GM13977 (cell line): ENCODE results near the gene FXYD5.

Source experiments
- DNase-seq: peaks from one replicate; pipeline ENCODE4 v3.0.0; 2012; ENCODE audit warnings: low spot score
- in situ Hi-C: fragments of 300-500 bp; cut with MboI; formaldehyde crosslinking; loops from one replicate; pipeline ENCODE4 v1.12.0; 2022; ENCODE audit warnings: low sequenced_read_pairs, low pct_unique_long_range_greater_than_20kb, mixed read lengths, inconsistent platforms; ENCODE audit not compliant: unreplicated experiment
- TF ChIP-seq, protein P1 (sequence below): IDR thresholded peaks from 2 replicates; pipeline ENCODE4 v1.5.1; 2012; ENCODE audit warnings: mild to moderate bottlenecking, control low read depth; ENCODE audit not compliant: insufficient read depth; ENCODE audit errors: extremely low read depth, missing control alignments

The FXYD5 gene

GRCh38 chr19:35119578-35120155, 34.9 kb upstream of the FXYD5 start:
- in situ Hi-C loops = no loop called here
- TF ChIP-seq, protein P1, sequence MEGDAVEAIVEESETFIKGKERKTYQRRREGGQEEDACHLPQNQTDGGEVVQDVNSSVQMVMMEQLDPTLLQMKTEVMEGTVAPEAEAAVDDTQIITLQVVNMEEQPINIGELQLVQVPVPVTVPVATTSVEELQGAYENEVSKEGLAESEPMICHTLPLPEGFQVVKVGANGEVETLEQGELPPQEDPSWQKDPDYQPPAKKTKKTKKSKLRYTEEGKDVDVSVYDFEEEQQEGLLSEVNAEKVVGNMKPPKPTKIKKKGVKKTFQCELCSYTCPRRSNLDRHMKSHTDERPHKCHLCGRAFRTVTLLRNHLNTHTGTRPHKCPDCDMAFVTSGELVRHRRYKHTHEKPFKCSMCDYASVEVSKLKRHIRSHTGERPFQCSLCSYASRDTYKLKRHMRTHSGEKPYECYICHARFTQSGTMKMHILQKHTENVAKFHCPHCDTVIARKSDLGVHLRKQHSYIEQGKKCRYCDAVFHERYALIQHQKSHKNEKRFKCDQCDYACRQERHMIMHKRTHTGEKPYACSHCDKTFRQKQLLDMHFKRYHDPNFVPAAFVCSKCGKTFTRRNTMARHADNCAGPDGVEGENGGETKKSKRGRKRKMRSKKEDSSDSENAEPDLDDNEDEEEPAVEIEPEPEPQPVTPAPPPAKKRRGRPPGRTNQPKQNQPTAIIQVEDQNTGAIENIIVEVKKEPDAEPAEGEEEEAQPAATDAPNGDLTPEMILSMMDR = no peak
- no peak for DNase-seq

DNA sequence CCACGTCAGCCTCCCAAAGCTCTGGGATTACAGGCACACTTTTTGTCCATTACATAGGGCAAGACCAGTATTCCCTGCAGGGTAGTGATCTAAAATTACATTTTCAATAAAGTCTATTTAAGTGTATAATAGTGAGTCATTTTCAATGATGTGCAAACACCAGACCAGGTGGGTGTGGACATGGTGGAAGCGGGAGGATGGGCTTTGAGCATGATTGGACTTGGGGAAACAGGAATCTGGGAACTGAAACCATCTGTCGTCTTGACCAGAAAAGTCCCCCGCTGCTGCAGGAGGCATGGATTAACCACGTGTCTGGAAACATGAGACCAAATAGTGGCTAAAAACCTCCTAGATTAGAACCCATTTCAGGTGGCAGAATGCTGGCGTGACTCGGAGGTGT, 34.0 kb upstream of the FXYD5 start:
- DNase-seq = no peak
- in situ Hi-C loops = no loop called here
- TF ChIP-seq, protein P1 = no peak

GRCh38 chr19:35120898-35121297, 33.6 kb upstream of the FXYD5 start:
- TF ChIP-seq, protein P1 = no peak
- in situ Hi-C loops = no loop called here
- no peak for DNase-seq

GRCh38 chr19:35122687-35123551, 31.6 kb upstream of the FXYD5 start:
- DNase-seq = no peak
- TF ChIP-seq, protein P1 = no peak
- in situ Hi-C loops = no loop called here

DNA sequence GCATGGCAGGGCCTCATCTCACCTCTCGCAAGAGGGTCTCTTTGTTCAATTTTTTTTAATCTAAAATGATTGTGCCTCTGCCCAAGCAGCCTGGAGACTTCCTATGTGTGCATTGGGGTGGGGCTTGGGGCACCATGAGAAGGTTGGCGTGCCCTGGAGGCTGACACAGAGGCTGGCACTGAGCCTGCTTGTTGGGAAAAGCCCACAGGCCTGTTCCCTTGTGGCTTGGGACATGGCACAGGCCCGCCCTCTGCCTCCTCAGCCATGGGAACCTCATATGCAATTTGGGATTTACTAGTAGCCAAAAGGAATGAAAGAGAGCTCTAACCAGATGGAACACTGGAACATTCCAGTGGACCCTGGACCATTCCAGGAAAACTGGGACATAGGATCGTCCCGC, 31.0 kb upstream of the FXYD5 start:
- no peak for DNase-seq
- in situ Hi-C loops = no loop called here
- TF ChIP-seq, protein P1 = no peak

DNA sequence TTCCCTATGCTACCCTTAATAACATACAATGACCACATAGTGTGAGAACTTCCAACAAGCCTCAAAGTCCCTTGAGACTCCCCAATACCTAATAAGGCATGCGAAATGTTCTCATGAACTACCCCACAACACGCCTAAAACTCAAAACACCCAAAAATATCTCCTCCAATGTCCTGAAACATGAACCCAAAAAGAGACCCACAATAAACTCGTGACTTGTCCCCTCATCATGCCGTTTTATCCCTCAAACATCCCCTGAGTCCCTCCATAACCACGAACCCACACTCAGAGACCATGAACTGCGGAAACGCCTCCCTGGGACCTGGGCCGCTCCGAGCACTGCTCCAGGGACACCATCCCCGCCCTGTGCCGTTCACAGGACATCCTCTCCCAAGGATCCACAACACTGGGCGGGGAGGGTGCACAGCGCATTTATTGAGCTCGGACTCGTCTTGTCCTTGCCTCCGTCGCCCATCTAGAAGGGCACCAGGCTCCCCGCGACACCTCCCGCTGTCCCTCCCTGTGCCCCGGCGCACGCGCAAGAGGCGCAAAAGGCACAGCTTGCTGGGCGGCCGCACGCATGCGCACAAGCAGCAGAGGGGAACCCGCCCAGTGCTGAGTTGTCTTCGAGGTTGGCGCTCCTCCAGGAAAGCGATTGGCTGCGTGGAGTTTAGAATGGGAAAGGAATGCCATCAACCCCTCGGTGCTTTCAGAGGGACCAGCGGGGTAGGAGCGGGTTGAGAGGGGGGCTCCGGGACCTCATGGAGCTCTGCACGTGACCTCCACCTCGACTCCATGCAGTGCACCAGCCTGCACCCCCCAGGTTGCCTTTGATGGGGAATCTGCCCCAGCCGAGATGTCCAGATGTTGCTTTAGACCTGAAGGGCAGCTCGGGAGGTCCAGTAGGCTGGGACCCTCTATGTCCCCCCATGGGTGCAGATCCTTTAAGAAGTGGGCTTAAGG, 30.2 kb upstream of the FXYD5 start:
- DNase-seq = peak; percentile 98
- TF ChIP-seq, protein P1 = no peak
- in situ Hi-C loops = no loop called here
